HG03558 (cell line): ENCODE measurements around the gene DNMT3L.
"Not testable (repeated sequence)": the region's sequence is repeated elsewhere in the genome, so short reads cannot be mapped to it uniquely, and the experiment has no call there.

Experiments
- ATAC-seq: cut with Tn5 transposase; IDR thresholded peaks from one replicate; pipeline ENCODE4 v1.9.1; 2021; ENCODE audit warnings: moderate number of reproducible peaks; ENCODE audit not compliant: unreplicated experiment; ENCODE audit errors: extremely low read depth

DNMT3L gene

GRCh38 chr21:44261675-44262295 is at the start of gene DNMT3L:
TSS of gene DNMT3L (minus strand) at chr21:44261897. CDS start at chr21:44261259, 638 bp downstream.
- no peak for ATAC-seq

- no peak for ATAC-seq
These were observed 49.2 kb upstream of the DNMT3L start for GRCh38 chr21:44310628-44311507.

GRCh38 chr21:44306936-44307704 is 45.4 kb upstream of the DNMT3L start:
- ATAC-seq: no peak

GRCh38 chr21:44305691-44306090 is 44.0 kb upstream of the DNMT3L start:
- no peak for ATAC-seq

- ATAC-seq: no peak
These were observed 43.2 kb upstream of the DNMT3L start for GRCh38 chr21:44304877-44305293.

GRCh38 chr21:44304011-44304616 is 42.4 kb upstream of the DNMT3L start:
- no peak for ATAC-seq

- no peak for ATAC-seq
These were observed 41.8 kb upstream of the DNMT3L start for GRCh38 chr21:44303490-44303981.

GRCh38 chr21:44302573-44303401 is 41.1 kb upstream of the DNMT3L start:
- ATAC-seq: not testable (repeated sequence)

GRCh38 chr21:44301961-44302406 is 40.3 kb upstream of the DNMT3L start:
- ATAC-seq: no peak

- ATAC-seq: no peak
These were observed 39.4 kb upstream of the DNMT3L start for GRCh38 chr21:44301141-44301540.

- no peak for ATAC-seq
These were observed 38.7 kb upstream of the DNMT3L start for GRCh38 chr21:44300262-44300959.

GRCh38 chr21:44299458-44300261 is 38.0 kb upstream of the DNMT3L start, which contains the start of gene PFKL:
TSS of gene PFKL (plus strand) at chr21:44300053. CDS start at chr21:44300106, 53 bp downstream.
- ATAC-seq: no peak

GRCh38 chr21:44299085-44299457 is 37.4 kb upstream of the DNMT3L start:
- ATAC-seq: no peak

GRCh38 chr21:44298301-44298700 is 36.6 kb upstream of the DNMT3L start:
- no peak for ATAC-seq

GRCh38 chr21:44297525-44298290 is 36.0 kb upstream of the DNMT3L start:
- no peak for ATAC-seq

GRCh38 chr21:44296916-44297315 is 35.2 kb upstream of the DNMT3L start:
- no peak for ATAC-seq

GRCh38 chr21:44296103-44296519 is 34.4 kb upstream of the DNMT3L start:
- ATAC-seq: no peak
